Mesenchymal stem cell (in vitro differentiated cells and primary cell): ENCODE measurements around the gene SPATA9.

ENCODE experiments used
- DNase-seq: peaks from one replicate; pipeline ENCODE4 v3.0.0-alpha.2; 2013
- H2AFZ ChIP-seq: one replicate; pipeline ENCODE4 v1.6.1; 2013; ENCODE audit warnings: low read depth, mild to moderate bottlenecking, control low read depth, inconsistent platforms, low read length, moderate library complexity
- H2AK5ac ChIP-seq: 2 replicates; pipeline ENCODE4 v1.6.1; 2013; ENCODE audit warnings: low read length, moderate library complexity, mild to moderate bottlenecking, inconsistent platforms; ENCODE audit not compliant: severe bottlenecking
- H2BK120ac ChIP-seq: one replicate; pipeline ENCODE4 v1.6.1; 2013; ENCODE audit warnings: low read depth, mild to moderate bottlenecking, inconsistent platforms, low read length, moderate library complexity
- H2BK12ac ChIP-seq, 2 experiments: one replicate each; pipeline ENCODE4 v1.6.1; 2013; ENCODE audit warnings: inconsistent platforms in 2 of 2, low read length in 2 of 2, mild to moderate bottlenecking in 2 of 2, moderate library complexity in 2 of 2, control low read depth in 1 of 2
- H2BK15ac ChIP-seq: one replicate; pipeline ENCODE4 v1.6.1; 2013; ENCODE audit warnings: mild to moderate bottlenecking, low read depth, inconsistent platforms; ENCODE audit not compliant: poor library complexity, severe bottlenecking
- H2BK5ac ChIP-seq: 2 replicates; pipeline ENCODE4 v1.6.1; 2013; ENCODE audit warnings: low read depth, mild to moderate bottlenecking, low read length, control low read depth, inconsistent platforms; ENCODE audit not compliant: poor library complexity, severe bottlenecking
- H3K14ac ChIP-seq, 2 experiments: one replicate each; pipeline ENCODE4 v1.6.1; 2013; ENCODE audit warnings: inconsistent platforms in 2 of 2, low read length in 2 of 2, control low read depth in 1 of 2, mild to moderate bottlenecking in 1 of 2, moderate library complexity in 1 of 2
- H3K18ac ChIP-seq, 2 experiments: one replicate each; pipeline ENCODE4 v1.6.1; 2013; ENCODE audit warnings: inconsistent platforms in 2 of 2, low read length in 2 of 2, control low read depth in 1 of 2, low read depth in 1 of 2, mild to moderate bottlenecking in 1 of 2
- H3K23ac ChIP-seq, 2 experiments: one replicate each; pipeline ENCODE4 v1.6.1; 2013; ENCODE audit warnings: inconsistent platforms in 2 of 2, low read length in 2 of 2, mild to moderate bottlenecking in 2 of 2, moderate library complexity in 2 of 2, control low read depth in 1 of 2
- H3K27ac ChIP-seq: 2 replicates; pipeline ENCODE4 v1.5.1; 2013; ENCODE audit warnings: mild to moderate bottlenecking, moderate library complexity, low read length, control low read depth, inconsistent platforms; ENCODE audit not compliant: poor library complexity, severe bottlenecking
- H3K27me3 ChIP-seq, 2 experiments: 2 replicates each; pipeline versions ENCODE4 v1.6.1 to v1.7.0; 2013; ENCODE audit warnings: low read length in 2 of 2, mild to moderate bottlenecking in 2 of 2, moderate library complexity in 2 of 2, control low read depth in 1 of 2, inconsistent platforms in 1 of 2; ENCODE audit not compliant: control insufficient read depth in 1 of 2, insufficient read depth in 1 of 2
- H3K36me3 ChIP-seq, 2 experiments: 2 replicates each; pipeline versions ENCODE4 v1.6.1 to v1.7.0; 2013; ENCODE audit warnings: low read length in 2 of 2, control low read depth in 1 of 2, inconsistent platforms in 1 of 2, low read depth in 1 of 2, mild to moderate bottlenecking in 1 of 2; ENCODE audit not compliant: insufficient read depth in 2 of 2, control insufficient read depth in 1 of 2
- H3K4ac ChIP-seq, 2 experiments: one replicate each; pipeline ENCODE4 v1.6.1; 2013; ENCODE audit warnings: inconsistent platforms in 2 of 2, low read length in 2 of 2, mild to moderate bottlenecking in 2 of 2, moderate library complexity in 2 of 2, control low read depth in 1 of 2, low read depth in 1 of 2
- H3K4me1 ChIP-seq: 2 replicates; pipeline ENCODE4 v1.6.1; 2013; ENCODE audit warnings: low read depth, low read length, control low read depth; ENCODE audit not compliant: control insufficient read depth, insufficient read depth
- H3K4me2 ChIP-seq: 2 replicates; pipeline ENCODE4 v1.6.1; 2013; ENCODE audit warnings: low read length, mild to moderate bottlenecking, inconsistent platforms; ENCODE audit not compliant: poor library complexity, severe bottlenecking
- H3K4me3 ChIP-seq, 2 experiments: 2 replicates each; pipeline versions ENCODE4 v1.5.1 to v1.7.0; 2013; ENCODE audit warnings: low read length in 2 of 2, mild to moderate bottlenecking in 2 of 2, control low read depth in 1 of 2, low read depth in 1 of 2; ENCODE audit not compliant: insufficient read depth in 1 of 2
- H3K79me1 ChIP-seq: replicated peaks from 2 replicates; pipeline ENCODE4 v1.6.1; 2013; ENCODE audit warnings: mild to moderate bottlenecking, control low read depth, low read length, inconsistent platforms; ENCODE audit not compliant: poor library complexity, severe bottlenecking
- H3K9ac ChIP-seq: 2 replicates; pipeline ENCODE4 v1.7.0; 2013; ENCODE audit warnings: mild to moderate bottlenecking, low read length, moderate library complexity
- H3K9me3 ChIP-seq: 2 replicates; pipeline ENCODE4 v1.7.0; 2013; ENCODE audit warnings: mild to moderate bottlenecking, low read length; ENCODE audit not compliant: control insufficient read depth
- H4K8ac ChIP-seq: one replicate; pipeline ENCODE4 v1.6.1; 2013; ENCODE audit warnings: inconsistent platforms, mild to moderate bottlenecking, low read length, moderate library complexity
- H4K91ac ChIP-seq: one replicate; pipeline ENCODE4 v1.6.1; 2013; ENCODE audit warnings: mild to moderate bottlenecking, low read length, inconsistent platforms
- WGBS: methylation state at CpG from one replicate; pipeline ENCODE4 v1.1.7; 2013; ENCODE audit warnings: mixed read lengths; 5-methylcytosine and 5-hydroxymethylcytosine counted together

SPATA9 gene

GRCh38 chr5:95626701-95627100, 56.1 kb downstream of the SPATA9 start:
- Histone ChIP-seq H3K9ac (no peak overlapping the region), H3K4me1 (no peaks in the 10 kb centered on the region), H2BK12ac (no peak overlapping the region), H3K9me3 (no peaks in the 10 kb centered on the region), H3K4me3 (no peak overlapping the region), H3K36me3 (no peaks in the 10 kb centered on the region), H3K27me3 (no peaks in the 10 kb centered on the region), H4K91ac (no peak overlapping the region), H3K4ac (no peak overlapping the region), H3K14ac (no peak overlapping the region), H2BK120ac (no peak overlapping the region), H3K27ac (no peak overlapping the region), H3K79me1 (no peaks in the 10 kb centered on the region), H4K8ac (no peak overlapping the region), H2AFZ (no peak overlapping the region), H3K18ac (no peak overlapping the region), H2AK5ac (no peak overlapping the region), H3K4me2 (no peak overlapping the region), H2BK5ac (no peak overlapping the region), H3K23ac (no peak overlapping the region), H2BK15ac (no peak overlapping the region)
- WGBS: 93% methylated on average over 1 of the region's 1 CpG
- DNase-seq: no peak

GRCh38 chr5:95624368-95624767, 58.4 kb downstream of the SPATA9 start:
- H3K79me1 ChIP-seq: no peaks in the 10 kb centered on the region
- H3K14ac ChIP-seq: no peak overlapping the region
- no peak for DNase-seq
- peaks cover 19% of the 10 kb centered on the region for H3K4me1 ChIP-seq
- no CpG with 5 or more reads among the region's 2 CpGs for WGBS
- H4K91ac ChIP-seq: no peak overlapping the region
- H3K27me3 ChIP-seq: peaks cover 0 to 6% of the 10 kb centered on the region in 2 experiments
- no peak overlapping the region for H3K18ac ChIP-seq
- no peak overlapping the region for H4K8ac ChIP-seq
- peaks cover 0 to 8% of the 10 kb centered on the region in 2 experiments for H3K36me3 ChIP-seq
- no peak overlapping the region for H3K23ac ChIP-seq
- H3K4me2 ChIP-seq: no peak overlapping the region
- no peak overlapping the region for H3K4me3 ChIP-seq
- no peaks in the 10 kb centered on the region for H3K9me3 ChIP-seq
- H3K27ac ChIP-seq: no peak overlapping the region
- no peak overlapping the region for H3K4ac ChIP-seq
- no peak overlapping the region for H2BK120ac ChIP-seq
- H2AFZ ChIP-seq: no peak overlapping the region
- H3K9ac ChIP-seq: no peak overlapping the region
- no peak overlapping the region for H2BK15ac ChIP-seq
- H2AK5ac ChIP-seq: no peak overlapping the region
- H2BK5ac ChIP-seq: no peak overlapping the region
- no peak overlapping the region for H2BK12ac ChIP-seq

GRCh38 chr5:95623706-95624105, 59.1 kb downstream of the SPATA9 start:
- Histone ChIP-seq H3K27ac (no peak overlapping the region), H3K36me3 (peaks cover 0 to 8% of the 10 kb centered on the region in 2 experiments), H3K18ac (no peak overlapping the region), H3K23ac (no peak overlapping the region), H2BK12ac (no peak overlapping the region), H3K4me1 (peaks cover 19% of the 10 kb centered on the region), H3K4me2 (no peak overlapping the region), H3K4me3 (no peak overlapping the region), H3K4ac (no peak overlapping the region), H4K91ac (no peak overlapping the region), H2AK5ac (no peak overlapping the region), H3K9me3 (no peaks in the 10 kb centered on the region), H2BK120ac (no peak overlapping the region), H2BK15ac (no peak overlapping the region), H3K27me3 (peaks cover 0 to 6% of the 10 kb centered on the region in 2 experiments), H2BK5ac (no peak overlapping the region), H3K9ac (no peak overlapping the region), H3K14ac (no peak overlapping the region), H4K8ac (no peak overlapping the region), H2AFZ (no peak overlapping the region), H3K79me1 (no peaks in the 10 kb centered on the region)
- DNase-seq: no peak
- 89% methylated on average over 4 of the region's 5 CpGs for WGBS

GRCh38 chr5:95621839-95622629, 60.8 kb downstream of the SPATA9 start:
- H3K23ac ChIP-seq: no peak overlapping the region
- H3K18ac ChIP-seq: no peak overlapping the region
- H2AFZ ChIP-seq: no peak overlapping the region

More at GRCh38 chr5:95621839-95622629, 60.8 kb downstream of the SPATA9 start:
- Histone ChIP-seq H4K8ac (peak overlapping the region; percentile 54), H3K4me1 (peaks cover 19% of the 10 kb centered on the region), H3K9ac (no peak overlapping the region), H2AK5ac (no peak overlapping the region), H4K91ac (no peak overlapping the region), H3K36me3 (peaks cover 0 to 8% of the 10 kb centered on the region in 2 experiments), H3K4me2 (no peak overlapping the region), H2BK15ac (no peak overlapping the region), H3K79me1 (no peaks in the 10 kb centered on the region), H3K4me3 (peak overlapping the region in 1 of 2 experiments; percentile 78), H2BK120ac (peak overlapping the region; percentile 3), H3K9me3 (no peaks in the 10 kb centered on the region), H3K4ac (no peak overlapping the region), H3K27me3 (peaks cover 0 to 6% of the 10 kb centered on the region in 2 experiments), H2BK5ac (no peak overlapping the region), H3K14ac (no peak overlapping the region), H2BK12ac (no peak overlapping the region), H3K27ac (no peak overlapping the region)
- WGBS: 65% methylated on average over 5 of the region's 8 CpGs
- no peak for DNase-seq
